ENCODE data around the gene PRPS1L1. TPM values are rescaled to one million over a fixed set of nuclear protein-coding genes. Genes with fewer than 3 reads are reported as not detected.

Gene PRPS1L1
- total RNA-seq, 1 donor from 2014 or later: not detected

DNA sequence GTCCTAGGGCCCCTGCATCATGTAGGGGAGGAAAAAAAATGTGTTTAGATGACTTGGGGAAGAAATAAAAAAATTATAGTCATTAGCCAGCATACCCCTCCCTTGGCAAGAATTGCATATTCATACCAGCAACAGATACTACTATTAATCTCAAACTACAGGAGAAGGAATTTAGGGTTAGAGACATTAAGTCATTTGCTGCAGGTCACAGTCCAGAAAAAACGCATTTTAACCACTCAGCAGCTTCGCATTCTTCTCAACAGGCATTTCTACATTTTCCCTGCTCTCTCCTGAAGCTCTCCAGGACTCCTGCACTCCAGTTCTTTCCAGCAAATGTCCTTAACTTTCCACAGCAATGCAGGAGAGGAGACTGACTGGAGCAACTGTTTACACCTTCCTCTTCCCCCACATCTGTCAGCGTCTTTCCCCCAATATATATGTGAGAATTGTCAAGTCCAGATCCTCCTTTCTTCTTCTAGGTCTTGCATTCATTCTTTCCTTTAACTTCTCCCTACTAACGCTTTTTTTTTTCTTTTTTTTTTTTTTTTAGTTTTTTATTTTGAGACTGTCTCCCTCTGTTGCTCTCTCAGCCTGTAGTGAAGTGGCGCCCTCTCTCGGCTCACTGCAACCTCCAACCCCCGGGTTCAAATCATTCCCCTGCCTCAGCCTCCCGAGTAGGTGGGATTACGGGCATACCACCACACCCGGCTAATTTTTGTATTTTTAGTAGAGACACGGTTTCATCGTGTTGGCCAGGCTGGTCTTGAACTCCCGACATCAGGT lies 35.6 kb downstream of the PRPS1L1 start:
- no peaks in the 10 kb centered on the region for H3K9me3 ChIP-seq
- no peak for TF ChIP-seq POLR2AphosphoS5 (IDR thresholded peaks at IDR 0.05; ENCODE audit: insufficient read depth in 1 of 2, low read depth in 1 of 2)
- no peak for TF ChIP-seq POLR2A (IDR thresholded peaks at IDR 0.05)
- TF ChIP-seq CTCF (IDR thresholded peaks at IDR 0.05): no peak
- H3K27me3 ChIP-seq: no peaks in the 10 kb centered on the region
- H3K4me1 ChIP-seq: peaks cover 3% of the 10 kb centered on the region
- no peak overlapping the region for H3K27ac ChIP-seq
- intact Hi-C loops (cut with DNase I): no loop called here
- H3K36me3 ChIP-seq: no peaks in the 10 kb centered on the region
- DNase-seq (ENCODE audit: extremely low spot score in 2 of 2): no peak
- no peak overlapping the region for H3K4me3 ChIP-seq

GRCh38 chr7:17990761-17991160 lies 36.9 kb downstream of the PRPS1L1 start:
- Histone ChIP-seq H3K27ac (no peak overlapping the region), H3K36me3 (no peaks in the 10 kb centered on the region), H3K4me1 (peaks cover 12% of the 10 kb centered on the region), H3K4me3 (no peak overlapping the region), H3K9me3 (no peaks in the 10 kb centered on the region), H3K27me3 (no peaks in the 10 kb centered on the region)
- TF ChIP-seq POLR2A (IDR thresholded peaks at IDR 0.05) (no peak), POLR2AphosphoS5 (IDR thresholded peaks at IDR 0.05; ENCODE audit: insufficient read depth in 1 of 2, low read depth in 1 of 2) (no peak), CTCF (IDR thresholded peaks at IDR 0.05) (no peak)
- intact Hi-C loops (cut with DNase I): no loop called here
- no peak for DNase-seq (ENCODE audit: extremely low spot score in 2 of 2)

GRCh38 chr7:17989546-17989945 lies 38.1 kb downstream of the PRPS1L1 start:
- H3K36me3 ChIP-seq: no peaks in the 10 kb centered on the region
- peaks cover 12% of the 10 kb centered on the region for H3K4me1 ChIP-seq
- no peak overlapping the region for H3K4me3 ChIP-seq
- intact Hi-C loops (cut with DNase I): no loop called here
- H3K27me3 ChIP-seq: no peaks in the 10 kb centered on the region
- TF ChIP-seq CTCF (IDR thresholded peaks at IDR 0.05) (no peak), POLR2A (IDR thresholded peaks at IDR 0.05) (no peak), POLR2AphosphoS5 (IDR thresholded peaks at IDR 0.05; ENCODE audit: insufficient read depth in 1 of 2, low read depth in 1 of 2) (no peak)
- no peaks in the 10 kb centered on the region for H3K9me3 ChIP-seq
- no peak overlapping the region for H3K27ac ChIP-seq
- DNase-seq (ENCODE audit: extremely low spot score in 2 of 2): no peak

GRCh38 chr7:17988858-17989257 lies 38.8 kb downstream of the PRPS1L1 start:
- no peak for TF ChIP-seq POLR2AphosphoS5 (IDR thresholded peaks at IDR 0.05; ENCODE audit: insufficient read depth in 1 of 2, low read depth in 1 of 2)
- no peak for TF ChIP-seq CTCF (IDR thresholded peaks at IDR 0.05)
- no peak for TF ChIP-seq POLR2A (IDR thresholded peaks at IDR 0.05)
- intact Hi-C loops (cut with DNase I): no loop called here
- DNase-seq (ENCODE audit: extremely low spot score in 2 of 2): no peak

GRCh38 chr7:17988141-17988540 lies 39.5 kb downstream of the PRPS1L1 start:
- intact Hi-C loops (cut with DNase I): no loop called here
- Histone ChIP-seq H3K4me1 (peaks cover 12% of the 10 kb centered on the region), H3K9me3 (no peaks in the 10 kb centered on the region), H3K27ac (no peak overlapping the region), H3K27me3 (no peaks in the 10 kb centered on the region), H3K36me3 (no peaks in the 10 kb centered on the region), H3K4me3 (no peak overlapping the region)
- no peak for DNase-seq (ENCODE audit: extremely low spot score in 2 of 2)
- no peak for TF ChIP-seq POLR2AphosphoS5 (IDR thresholded peaks at IDR 0.05; ENCODE audit: insufficient read depth in 1 of 2, low read depth in 1 of 2)
- no peak for TF ChIP-seq CTCF (IDR thresholded peaks at IDR 0.05)
- no peak for TF ChIP-seq POLR2A (IDR thresholded peaks at IDR 0.05)

More at GRCh38 chr7:17988858-17989257, 38.8 kb downstream of the PRPS1L1 start:
- Histone ChIP-seq H3K4me1 (peaks cover 12% of the 10 kb centered on the region), H3K4me3 (no peak overlapping the region), H3K36me3 (no peaks in the 10 kb centered on the region), H3K27ac (no peak overlapping the region), H3K27me3 (no peaks in the 10 kb centered on the region), H3K9me3 (no peaks in the 10 kb centered on the region)

Data from vagina (tissue), 2 donors.